Upper lobe of left lung (tissue), 4 donors: ENCODE measurements around the gene PRR7.

Source experiments
- EP300 ChIP-seq, 4 donors: sonication (generic); formaldehyde crosslinking; IDR thresholded peaks; one replicate each; pipeline ENCODE4 v1.5.1; 2017; ENCODE audit warnings: antibody characterized with exemption in 4 of 4, control low read depth in 2 of 4
- POLR2AphosphoS5 ChIP-seq, 2 donors: sonication (generic); formaldehyde crosslinking; IDR thresholded peaks; one replicate each; pipeline ENCODE4 v1.5.1; 2017; ENCODE audit warnings: antibody characterized with exemption in 2 of 2
- TF ChIP-seq, protein P1 (sequence below), 6 experiments: fragments of 450-650 bp in 4 of 6; fragments of 200-600 bp in 2 of 6; sonication (generic) in 2 of 6; IDR thresholded peaks; one replicate each; pipeline ENCODE4 v1.5.1; 2016 to 2019; ENCODE audit warnings: antibody characterized with exemption in 6 of 6

DNA sequence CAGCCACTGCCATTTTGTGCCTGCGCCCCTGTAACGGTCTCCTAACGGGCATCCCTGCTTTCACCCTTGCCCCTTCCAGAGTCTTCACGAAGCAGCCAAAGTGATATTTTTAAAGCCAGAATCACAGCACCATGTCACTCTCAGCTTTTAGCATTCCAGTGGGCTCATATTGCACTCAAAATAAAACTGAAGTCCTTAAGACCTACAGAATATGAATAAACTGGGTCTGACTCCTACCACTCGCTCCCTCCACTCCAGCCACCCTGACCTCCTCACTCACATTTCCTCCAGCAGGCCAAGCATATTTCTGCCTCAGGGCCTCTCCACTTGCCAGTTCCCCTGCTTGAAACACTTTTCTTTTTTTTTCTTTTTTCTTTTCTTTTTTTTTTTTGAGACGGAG, 53.2 kb downstream of the PRR7 start:
- TF ChIP-seq, protein P1, sequence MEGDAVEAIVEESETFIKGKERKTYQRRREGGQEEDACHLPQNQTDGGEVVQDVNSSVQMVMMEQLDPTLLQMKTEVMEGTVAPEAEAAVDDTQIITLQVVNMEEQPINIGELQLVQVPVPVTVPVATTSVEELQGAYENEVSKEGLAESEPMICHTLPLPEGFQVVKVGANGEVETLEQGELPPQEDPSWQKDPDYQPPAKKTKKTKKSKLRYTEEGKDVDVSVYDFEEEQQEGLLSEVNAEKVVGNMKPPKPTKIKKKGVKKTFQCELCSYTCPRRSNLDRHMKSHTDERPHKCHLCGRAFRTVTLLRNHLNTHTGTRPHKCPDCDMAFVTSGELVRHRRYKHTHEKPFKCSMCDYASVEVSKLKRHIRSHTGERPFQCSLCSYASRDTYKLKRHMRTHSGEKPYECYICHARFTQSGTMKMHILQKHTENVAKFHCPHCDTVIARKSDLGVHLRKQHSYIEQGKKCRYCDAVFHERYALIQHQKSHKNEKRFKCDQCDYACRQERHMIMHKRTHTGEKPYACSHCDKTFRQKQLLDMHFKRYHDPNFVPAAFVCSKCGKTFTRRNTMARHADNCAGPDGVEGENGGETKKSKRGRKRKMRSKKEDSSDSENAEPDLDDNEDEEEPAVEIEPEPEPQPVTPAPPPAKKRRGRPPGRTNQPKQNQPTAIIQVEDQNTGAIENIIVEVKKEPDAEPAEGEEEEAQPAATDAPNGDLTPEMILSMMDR (IDR thresholded peaks at IDR 0.05): no peak
- TF ChIP-seq POLR2AphosphoS5 (IDR thresholded peaks at IDR 0.05) (no peak), EP300 (IDR thresholded peaks at IDR 0.05) (no peak)
